HCT116 (cell line): ENCODE measurements around the gene PCDH9. TPM values are rescaled to one million over a fixed set of nuclear protein-coding genes. Genes with fewer than 3 reads are reported as not detected.

ENCODE experiments used
- ATAC-seq: fragments of 200-7000 bp; cut with Tn5 transposase; 2 replicates; pipeline ENCODE4 v1.9.1; 2020; ENCODE audit warnings: mild to moderate bottlenecking, moderate library complexity
- BruUV-seq: library from RNA; stranded (reverse); fragments of 400-500 nt; replicated peaks from 2 replicates; lab custom pipeline; 2021; lab: Mats Ljungman, UMichigan
- CTCF ChIA-PET: fragments of 300-600 bp; sonication (Branson Sonifier 250); formaldehyde crosslinking; loops from one replicate; lab custom pipeline; 2021; ENCODE audit warnings: antibody characterized with exemption; lab: Charles Lee
- POLR2A ChIA-PET: fragments of 300-600, 350-600 bp; sonication (Branson Sonifier 250); formaldehyde crosslinking; loops from one replicate; lab custom pipeline; 2021; ENCODE audit warnings: antibody characterized with exemption; lab: Charles Lee
- RAD21 ChIA-PET, 2 experiments: fragments of 300-600 bp; sonication (Branson Sonifier 250); formaldehyde crosslinking; loops; one replicate each; lab custom pipeline; 2023; ENCODE audit warnings: low total read pairs in 2 of 2; ENCODE audit not compliant: uncharacterized antibody in 2 of 2, unreplicated experiment in 2 of 2, low non-redundant PET in 1 of 2; lab: Charles Lee
- DNase-seq: peaks from one replicate; pipeline ENCODE4 v3.0.0-alpha.2; 2010; ENCODE audit warnings: low read depth, low spot score
- H2AFZ ChIP-seq: fragments of 200-600 bp; shearing (Covaris generic), sonication (generic); 2 replicates; pipeline ENCODE4 v1.6.1; 2017; ENCODE audit warnings: low read depth, mixed run types, mixed read lengths, antibody characterized with exemption, low read length; ENCODE audit not compliant: poor library complexity, severe bottlenecking
- H3K27ac ChIP-seq: 2 replicates; pipeline ENCODE4 v1.5.1; 2012; ENCODE audit warnings: low read depth, low read length
- H3K27me3 ChIP-seq: fragments of 200-600 bp; sonication (generic); 2 replicates; pipeline ENCODE4 v1.6.1; 2016; ENCODE audit warnings: mixed run types, low read length, mixed read lengths; ENCODE audit not compliant: insufficient read depth
- H3K36me3 ChIP-seq, 2 experiments: fragments of 200-500 bp in 1 of 2; fragments of 200-600 bp in 1 of 2; sonication (Bioruptor generic) in 1 of 2; sonication (generic) in 1 of 2; 2 replicates each; pipeline versions ENCODE4 v1.5.1 to v1.6.1; 2014 to 2016; ENCODE audit warnings: low read length in 2 of 2, inconsistent platforms in 1 of 2, mixed read lengths in 1 of 2, mixed run types in 1 of 2; ENCODE audit not compliant: insufficient read depth in 2 of 2, control insufficient read depth in 1 of 2
- H3K4me1 ChIP-seq, 2 experiments: fragments of 200-600 bp in 1 of 2; sonication (generic) in 1 of 2; 2 replicates each; pipeline versions ENCODE4 v1.5.1 to v1.6.1; 2012 to 2017; ENCODE audit warnings: low read length in 2 of 2, inconsistent platforms in 1 of 2, mild to moderate bottlenecking in 1 of 2, mixed read lengths in 1 of 2, mixed run types in 1 of 2, moderate library complexity in 1 of 2; ENCODE audit not compliant: insufficient read depth in 2 of 2, control insufficient read depth in 1 of 2
- H3K4me2 ChIP-seq: fragments of 200-600 bp; sonication (generic); 2 replicates; pipeline ENCODE4 v1.6.1; 2017; ENCODE audit warnings: mixed run types, low read length, mixed read lengths
- H3K4me3 ChIP-seq, 2 experiments: fragments of 200-600 bp in 1 of 2; sonication (generic) in 1 of 2; replicated peaks in 1 of 2; 2 replicates each; pipeline ENCODE4 v1.5.1; 2011 to 2016; ENCODE audit warnings: low read length in 2 of 2, control low read depth in 1 of 2, low read depth in 1 of 2, mild to moderate bottlenecking in 1 of 2, mixed read lengths in 1 of 2, mixed run types in 1 of 2
- H3K79me2 ChIP-seq: fragments of 200-600 bp; sonication (generic); 2 replicates; pipeline ENCODE4 v1.6.1; 2017; ENCODE audit warnings: mild to moderate bottlenecking, mixed run types, low read length, moderate library complexity, mixed read lengths; ENCODE audit not compliant: insufficient read depth
- H3K9ac ChIP-seq: fragments of 200-600 bp; sonication (generic); 2 replicates; pipeline ENCODE4 v1.6.1; 2016; ENCODE audit warnings: low read length, mixed read lengths
- H3K9me2 ChIP-seq: fragments of 200-600 bp; sonication (generic), shearing (Covaris generic); 2 replicates; pipeline ENCODE4 v1.6.1; 2017; ENCODE audit warnings: mixed run types, mild to moderate bottlenecking, moderate library complexity; ENCODE audit not compliant: insufficient read depth
- H3K9me3 ChIP-seq, 2 experiments: fragments of 200-500 bp in 1 of 2; fragments of 200-600 bp in 1 of 2; sonication (Bioruptor generic) in 1 of 2; sonication (generic) in 1 of 2; 2 replicates each; pipeline ENCODE4 v1.6.1; 2014 to 2017; ENCODE audit warnings: low read length in 2 of 2, mixed read lengths in 2 of 2, inconsistent platforms in 1 of 2, low read depth in 1 of 2, mild to moderate bottlenecking in 1 of 2, mixed run types in 1 of 2, moderate library complexity in 1 of 2; ENCODE audit not compliant: control insufficient read depth in 1 of 2, insufficient read depth in 1 of 2
- H4K20me1 ChIP-seq: fragments of 200-600 bp; sonication (generic), shearing (Covaris generic); 2 replicates; pipeline ENCODE4 v1.6.1; 2017; ENCODE audit warnings: mixed run types, mild to moderate bottlenecking, moderate library complexity; ENCODE audit not compliant: insufficient read depth
- FOSL1 ChIP-seq: IDR thresholded peaks from 2 replicates; pipeline ENCODE4 v1.6.1; 2012; ENCODE audit warnings: low read depth
- POLR2A ChIP-seq: IDR thresholded peaks from 2 replicates; pipeline ENCODE4 v1.7.0; 2011; ENCODE audit warnings: borderline replicate concordance; ENCODE audit not compliant: insufficient read depth, insufficient read length; ENCODE audit errors: extremely low read depth
- SP1 ChIP-seq: IDR thresholded peaks from 2 replicates; pipeline ENCODE4 v1.6.1; 2012; ENCODE audit warnings: low read depth
- YY1 ChIP-seq: IDR thresholded peaks from 2 replicates; pipeline ENCODE4 v1.6.1; 2011; ENCODE audit warnings: low read length, low read depth, moderate library complexity, mild to moderate bottlenecking; ENCODE audit not compliant: insufficient replicate concordance; ENCODE audit errors: extremely low read depth
- intact Hi-C: fragments of 100-400 bp; cut with micrococcal nuclease; formaldehyde crosslinking; loops from 2 replicates; pipeline ENCODE4 v1.10.0; 2022
- total RNA-seq: library from RNA; stranded (reverse); gene quantifications from one replicate; pipeline ENCODE4 v1.2.1, GENCODE V29; 2021; ENCODE audit not compliant: unreplicated experiment

Gene PCDH9
- total RNA-seq, 1 experiment from 2014 or later: 0.02 TPM

GRCh38 chr13:66314911-66315310 is 915.2 kb downstream of the PCDH9 start:
- no peaks in the 10 kb centered on the region for H3K36me3 ChIP-seq
- no peaks in the 10 kb centered on the region for H4K20me1 ChIP-seq
- no peak overlapping the region for H3K9ac ChIP-seq
- no peak overlapping the region for H3K27ac ChIP-seq
- BruUV-seq: no TSS peak
- DNase-seq (no peak), ATAC-seq (no peak)
- POLR2A ChIA-PET: no interaction called here
- H3K4me2 ChIP-seq: no peak overlapping the region
- no peaks in the 10 kb centered on the region for H3K9me3 ChIP-seq
- intact Hi-C loops: no loop called here
- no peak overlapping the region for H2AFZ ChIP-seq
- RAD21 ChIA-PET: no interaction called here
- H3K4me3 ChIP-seq: no peak overlapping the region
- H3K4me1 ChIP-seq: no peaks in the 10 kb centered on the region
- no peaks in the 10 kb centered on the region for H3K9me2 ChIP-seq
- H3K27me3 ChIP-seq: no peaks in the 10 kb centered on the region
- CTCF ChIA-PET: no interaction called here
- TF ChIP-seq POLR2A: no peak
- TF ChIP-seq, all 23 proteins: peak for 0
- H3K79me2 ChIP-seq: no peaks in the 10 kb centered on the region

GRCh38 chr13:66313413-66313812 is 916.7 kb downstream of the PCDH9 start:
- Histone ChIP-seq H3K27me3 (no peaks in the 10 kb centered on the region), H3K4me1 (no peaks in the 10 kb centered on the region), H3K36me3 (no peaks in the 10 kb centered on the region), H3K79me2 (no peaks in the 10 kb centered on the region), H3K4me3 (no peak overlapping the region), H3K4me2 (no peak overlapping the region), H3K9me2 (no peaks in the 10 kb centered on the region), H3K9ac (no peak overlapping the region), H3K9me3 (no peaks in the 10 kb centered on the region), H2AFZ (no peak overlapping the region), H3K27ac (no peak overlapping the region), H4K20me1 (no peaks in the 10 kb centered on the region)
- ChIA-PET RAD21 (no interaction called here), CTCF (no interaction called here), POLR2A (no interaction called here)
- intact Hi-C loops: no loop called here
- no peak for DNase-seq
- no TSS peak for BruUV-seq
- TF ChIP-seq YY1: no peak
- no peak for TF ChIP-seq FOSL1
- no peak for TF ChIP-seq SP1
- ATAC-seq: no peak
